Measurements from ENCODE around the gene ATRN.

Gene ATRN

GRCh38 chr20:3611901-3612300 is 141.1 kb downstream of the ATRN start:
- no peak for DNase-seq
- peaks cover 2% of the 10 kb centered on the region for H3K4me1 ChIP-seq (ENCODE audit: control insufficient read depth, insufficient read depth, low read depth, low read length)
- WGBS: 79% methylated on average over 1 of the region's 1 CpG
- peaks cover 6 to 12% of the 10 kb centered on the region in 2 experiments for H3K36me3 ChIP-seq (ENCODE audit: control insufficient read depth in 1 of 2, insufficient read depth in 2 of 2, low read depth in 1 of 2, low read length in 2 of 2)
- H2BK120ac ChIP-seq (ENCODE audit: low read depth, low read length): no peak overlapping the region
- H3K23ac ChIP-seq (ENCODE audit: low read length in 2 of 2): no peak overlapping the region
- no peak overlapping the region for H3K27ac ChIP-seq (ENCODE audit: low read length, poor library complexity, severe bottlenecking)
- H3K4me3 ChIP-seq (ENCODE audit: insufficient read depth in 1 of 2, low read depth in 1 of 2, low read length in 2 of 2): no peak overlapping the region
- H3K9ac ChIP-seq (ENCODE audit: low read length): no peak overlapping the region
- H3K9me3 ChIP-seq (ENCODE audit: control insufficient read depth, low read length): no peaks in the 10 kb centered on the region
- H2AFZ ChIP-seq (ENCODE audit: low read depth, low read length): no peak overlapping the region
- no peak overlapping the region for H2BK12ac ChIP-seq (ENCODE audit: low read length in 2 of 2)
- no peaks in the 10 kb centered on the region for H3K27me3 ChIP-seq (ENCODE audit: control insufficient read depth in 1 of 2, insufficient read depth in 1 of 2, low read length in 2 of 2)
- no peak overlapping the region for H3K4me2 ChIP-seq (ENCODE audit: low read length, poor library complexity, severe bottlenecking)
- no peak overlapping the region for H4K91ac ChIP-seq (ENCODE audit: low read length)
- no peak overlapping the region for H2BK15ac ChIP-seq (ENCODE audit: low read depth, poor library complexity, severe bottlenecking)
- no peak overlapping the region for H4K8ac ChIP-seq (ENCODE audit: low read length)
- no peak overlapping the region for H3K18ac ChIP-seq (ENCODE audit: low read depth in 1 of 2, low read length in 2 of 2)
- H3K79me1 ChIP-seq (replicated peaks; ENCODE audit: low read length, poor library complexity, severe bottlenecking): peaks cover 3% of the 10 kb centered on the region
- no peak overlapping the region for H2AK5ac ChIP-seq (ENCODE audit: low read length, severe bottlenecking)
- H3K14ac ChIP-seq (ENCODE audit: low read length in 2 of 2): no peak overlapping the region
- no peak overlapping the region for H2BK5ac ChIP-seq (ENCODE audit: low read depth, low read length, poor library complexity, severe bottlenecking)
- H3K4ac ChIP-seq (ENCODE audit: low read depth in 1 of 2, low read length in 2 of 2): no peak overlapping the region

- H2AFZ ChIP-seq (ENCODE audit: low read depth, low read length): no peak overlapping the region
- H2BK12ac ChIP-seq (ENCODE audit: low read length in 2 of 2): no peak overlapping the region
- no peak overlapping the region for H3K18ac ChIP-seq (ENCODE audit: low read depth in 1 of 2, low read length in 2 of 2)
- no peak overlapping the region for H2BK15ac ChIP-seq (ENCODE audit: low read depth, poor library complexity, severe bottlenecking)
- no peaks in the 10 kb centered on the region for H3K27me3 ChIP-seq (ENCODE audit: control insufficient read depth in 1 of 2, insufficient read depth in 1 of 2, low read length in 2 of 2)
- no peak overlapping the region for H2BK5ac ChIP-seq (ENCODE audit: low read depth, low read length, poor library complexity, severe bottlenecking)
- H3K23ac ChIP-seq (ENCODE audit: low read length in 2 of 2): no peak overlapping the region
- H3K4ac ChIP-seq (ENCODE audit: low read depth in 1 of 2, low read length in 2 of 2): no peak overlapping the region
- peak; percentile 19 for DNase-seq
- no peak overlapping the region for H2BK120ac ChIP-seq (ENCODE audit: low read depth, low read length)
- no peak overlapping the region for H4K91ac ChIP-seq (ENCODE audit: low read length)
- 89% methylated on average over 9 of the region's 10 CpGs for WGBS
- no peak overlapping the region for H4K8ac ChIP-seq (ENCODE audit: low read length)
- H3K4me1 ChIP-seq (ENCODE audit: control insufficient read depth, insufficient read depth, low read depth, low read length): peaks cover 2% of the 10 kb centered on the region
- H2AK5ac ChIP-seq (ENCODE audit: low read length, severe bottlenecking): no peak overlapping the region
- H3K9ac ChIP-seq (ENCODE audit: low read length): no peak overlapping the region
- H3K4me3 ChIP-seq (ENCODE audit: insufficient read depth in 1 of 2, low read depth in 1 of 2, low read length in 2 of 2): no peak overlapping the region
- H3K36me3 ChIP-seq (ENCODE audit: control insufficient read depth in 1 of 2, insufficient read depth in 2 of 2, low read depth in 1 of 2, low read length in 2 of 2): peaks cover 7 to 12% of the 10 kb centered on the region in 2 experiments
- H3K14ac ChIP-seq (ENCODE audit: low read length in 2 of 2): no peak overlapping the region
- H3K27ac ChIP-seq (ENCODE audit: low read length, poor library complexity, severe bottlenecking): no peak overlapping the region
- peaks cover 3% of the 10 kb centered on the region for H3K79me1 ChIP-seq (replicated peaks; ENCODE audit: low read length, poor library complexity, severe bottlenecking)
- H3K4me2 ChIP-seq (ENCODE audit: low read length, poor library complexity, severe bottlenecking): no peak overlapping the region
- no peaks in the 10 kb centered on the region for H3K9me3 ChIP-seq (ENCODE audit: control insufficient read depth, low read length)
Observed at GRCh38 chr20:3612795-3613572, 142.2 kb downstream of the ATRN start.

- Histone ChIP-seq H3K4ac (ENCODE audit: low read depth in 1 of 2, low read length in 2 of 2) (no peak overlapping the region), H4K91ac (ENCODE audit: low read length) (no peak overlapping the region), H2BK120ac (ENCODE audit: low read depth, low read length) (no peak overlapping the region), H3K9me3 (ENCODE audit: control insufficient read depth, low read length) (no peaks in the 10 kb centered on the region), H2BK15ac (ENCODE audit: low read depth, poor library complexity, severe bottlenecking) (no peak overlapping the region), H3K36me3 (ENCODE audit: control insufficient read depth in 1 of 2, insufficient read depth in 2 of 2, low read depth in 1 of 2, low read length in 2 of 2) (peaks cover 7 to 12% of the 10 kb centered on the region in 2 experiments), H4K8ac (ENCODE audit: low read length) (no peak overlapping the region), H3K79me1 (replicated peaks; ENCODE audit: low read length, poor library complexity, severe bottlenecking) (peaks cover 3% of the 10 kb centered on the region), H3K27ac (ENCODE audit: low read length, poor library complexity, severe bottlenecking) (no peak overlapping the region), H2AFZ (ENCODE audit: low read depth, low read length) (no peak overlapping the region), H2AK5ac (ENCODE audit: low read length, severe bottlenecking) (no peak overlapping the region), H3K23ac (ENCODE audit: low read length in 2 of 2) (no peak overlapping the region), H3K9ac (ENCODE audit: low read length) (peak overlapping the region; percentile 41), H2BK12ac (ENCODE audit: low read length in 2 of 2) (no peak overlapping the region), H3K14ac (ENCODE audit: low read length in 2 of 2) (no peak overlapping the region), H2BK5ac (ENCODE audit: low read depth, low read length, poor library complexity, severe bottlenecking) (no peak overlapping the region), H3K18ac (ENCODE audit: low read depth in 1 of 2, low read length in 2 of 2) (no peak overlapping the region), H3K4me2 (ENCODE audit: low read length, poor library complexity, severe bottlenecking) (no peak overlapping the region), H3K4me3 (ENCODE audit: insufficient read depth in 1 of 2, low read depth in 1 of 2, low read length in 2 of 2) (peak overlapping the region in 1 of 2 experiments; percentile 42), H3K4me1 (ENCODE audit: control insufficient read depth, insufficient read depth, low read depth, low read length) (peaks cover 2% of the 10 kb centered on the region), H3K27me3 (ENCODE audit: control insufficient read depth in 1 of 2, insufficient read depth in 1 of 2, low read length in 2 of 2) (no peaks in the 10 kb centered on the region)
- no peak for DNase-seq
- WGBS: 91% methylated on average over 9 of the region's 9 CpGs
Observed at GRCh38 chr20:3613821-3614440, 143.1 kb downstream of the ATRN start.

- H2BK15ac ChIP-seq (ENCODE audit: low read depth, poor library complexity, severe bottlenecking): no peak overlapping the region
- H3K4me3 ChIP-seq (ENCODE audit: insufficient read depth in 1 of 2, low read depth in 1 of 2, low read length in 2 of 2): peak overlapping the region in 1 of 2 experiments; percentile 42
- no peak overlapping the region for H2BK12ac ChIP-seq (ENCODE audit: low read length in 2 of 2)
- no peaks in the 10 kb centered on the region for H3K27me3 ChIP-seq (ENCODE audit: control insufficient read depth in 1 of 2, insufficient read depth in 1 of 2, low read length in 2 of 2)
- H3K27ac ChIP-seq (ENCODE audit: low read length, poor library complexity, severe bottlenecking): no peak overlapping the region
- H2BK120ac ChIP-seq (ENCODE audit: low read depth, low read length): no peak overlapping the region
- DNase-seq: peak; percentile 19
- H3K14ac ChIP-seq (ENCODE audit: low read length in 2 of 2): no peak overlapping the region
- H2BK5ac ChIP-seq (ENCODE audit: low read depth, low read length, poor library complexity, severe bottlenecking): no peak overlapping the region
- H3K9ac ChIP-seq (ENCODE audit: low read length): peak overlapping the region; percentile 41
- H2AFZ ChIP-seq (ENCODE audit: low read depth, low read length): no peak overlapping the region
- no peak overlapping the region for H2AK5ac ChIP-seq (ENCODE audit: low read length, severe bottlenecking)
- H3K18ac ChIP-seq (ENCODE audit: low read depth in 1 of 2, low read length in 2 of 2): no peak overlapping the region
- H3K4ac ChIP-seq (ENCODE audit: low read depth in 1 of 2, low read length in 2 of 2): no peak overlapping the region
- peaks cover 2% of the 10 kb centered on the region for H3K4me1 ChIP-seq (ENCODE audit: control insufficient read depth, insufficient read depth, low read depth, low read length)
- no peak overlapping the region for H4K8ac ChIP-seq (ENCODE audit: low read length)
- peaks cover 7 to 12% of the 10 kb centered on the region in 2 experiments for H3K36me3 ChIP-seq (ENCODE audit: control insufficient read depth in 1 of 2, insufficient read depth in 2 of 2, low read depth in 1 of 2, low read length in 2 of 2)
- 80% methylated on average over 4 of the region's 5 CpGs for WGBS
- H3K23ac ChIP-seq (ENCODE audit: low read length in 2 of 2): no peak overlapping the region
- no peak overlapping the region for H3K4me2 ChIP-seq (ENCODE audit: low read length, poor library complexity, severe bottlenecking)
- H3K9me3 ChIP-seq (ENCODE audit: control insufficient read depth, low read length): no peaks in the 10 kb centered on the region
- no peak overlapping the region for H4K91ac ChIP-seq (ENCODE audit: low read length)
- H3K79me1 ChIP-seq (replicated peaks; ENCODE audit: low read length, poor library complexity, severe bottlenecking): peaks cover 2% of the 10 kb centered on the region
Observed at GRCh38 chr20:3614466-3614865, 143.6 kb downstream of the ATRN start.

All from mesenchymal stem cell (in vitro differentiated cells and primary cell).